Right hindlimb (tissue), 1 donor: ENCODE data around the gene TOR1A.

Source experiments
- DNase-seq: peaks from one replicate; pipeline ENCODE4 v3.0.0-alpha.2; 2018

The TOR1A gene

GRCh38 chr9:129851821-129852220, 27.9 kb upstream of the TOR1A start:
- DNase-seq, result no peak

DNA sequence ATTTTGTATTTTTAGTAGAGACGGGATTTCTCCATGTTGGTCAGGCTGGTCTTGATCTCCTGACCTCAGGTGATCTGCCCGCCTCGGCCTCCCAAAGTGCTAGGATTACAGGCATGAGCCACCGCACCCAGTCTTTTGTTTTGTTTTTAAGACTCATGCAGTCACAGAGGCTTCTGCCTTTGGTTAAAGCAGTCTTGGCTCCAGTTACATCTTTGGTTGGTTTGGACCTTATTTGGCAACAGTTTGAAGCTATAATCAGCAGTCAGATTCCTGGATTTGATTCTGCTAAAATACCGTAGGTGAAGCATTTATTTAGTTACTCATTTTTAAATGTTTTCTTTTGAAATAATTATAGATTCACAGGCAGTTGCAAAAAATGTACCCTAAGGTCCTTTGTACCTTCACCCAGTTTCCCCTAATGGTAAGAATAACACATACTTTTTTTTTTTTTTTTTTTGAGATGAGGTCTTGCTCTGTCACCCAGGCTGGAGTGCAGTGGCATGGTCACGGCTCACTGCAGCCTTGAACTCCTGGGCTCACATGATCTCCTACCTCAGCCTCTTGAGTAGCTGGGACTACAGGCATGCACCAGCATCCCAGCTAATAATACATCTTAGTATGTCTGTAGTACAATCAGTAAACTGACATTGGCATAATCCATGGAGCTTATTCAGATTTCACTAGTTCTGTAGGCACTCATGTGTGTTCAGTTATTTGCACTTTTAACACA, 27.1 kb upstream of the TOR1A start:
- no peak for DNase-seq

DNA sequence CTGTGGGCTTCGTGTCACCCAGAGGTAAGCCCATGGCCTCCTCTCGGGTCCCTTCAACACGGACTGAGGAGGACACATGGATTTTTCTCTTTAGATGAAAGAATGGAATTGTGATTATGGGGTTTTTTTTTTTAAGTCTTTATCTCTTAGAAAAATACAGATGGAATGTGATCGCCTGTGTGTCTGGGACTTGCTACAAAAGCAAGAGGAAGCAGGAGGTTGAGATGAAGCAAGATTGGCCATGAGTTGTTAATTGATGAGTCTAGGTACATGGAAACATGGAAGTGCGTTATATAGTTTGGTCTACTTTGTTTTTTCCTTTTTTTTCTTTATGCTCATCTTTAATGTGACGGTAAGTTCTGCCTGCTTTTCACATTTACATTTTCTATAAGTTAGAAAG, 26.0 kb upstream of the TOR1A start:
- no peak for DNase-seq

GRCh38 chr9:129848712-129849441, 24.9 kb upstream of the TOR1A start:
- DNase-seq, result no peak

DNA sequence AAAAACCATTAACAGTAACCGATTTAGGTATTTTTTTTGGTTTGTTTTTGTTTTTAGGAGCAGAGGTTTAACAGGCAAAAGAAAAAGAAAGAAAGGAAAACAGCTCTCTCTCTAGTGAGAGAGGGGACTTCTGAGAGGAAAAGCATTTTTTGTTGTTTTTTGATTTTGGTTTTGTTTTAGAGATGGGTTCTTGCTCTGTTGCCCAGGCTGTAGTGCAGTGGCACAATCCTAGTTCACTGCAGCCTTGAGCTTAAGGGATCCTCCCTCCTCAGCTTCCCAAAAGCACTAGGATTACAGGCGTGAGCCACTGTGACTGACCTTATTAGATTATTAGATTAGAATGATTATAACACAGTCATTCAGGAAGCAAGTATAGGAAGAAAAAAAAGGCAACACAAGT, 21.4 kb upstream of the TOR1A start:
- DNase-seq, result no peak

- DNase-seq, result no peak
Measured at GRCh38 chr9:129841071-129841470, 17.1 kb upstream of the TOR1A start.

DNA sequence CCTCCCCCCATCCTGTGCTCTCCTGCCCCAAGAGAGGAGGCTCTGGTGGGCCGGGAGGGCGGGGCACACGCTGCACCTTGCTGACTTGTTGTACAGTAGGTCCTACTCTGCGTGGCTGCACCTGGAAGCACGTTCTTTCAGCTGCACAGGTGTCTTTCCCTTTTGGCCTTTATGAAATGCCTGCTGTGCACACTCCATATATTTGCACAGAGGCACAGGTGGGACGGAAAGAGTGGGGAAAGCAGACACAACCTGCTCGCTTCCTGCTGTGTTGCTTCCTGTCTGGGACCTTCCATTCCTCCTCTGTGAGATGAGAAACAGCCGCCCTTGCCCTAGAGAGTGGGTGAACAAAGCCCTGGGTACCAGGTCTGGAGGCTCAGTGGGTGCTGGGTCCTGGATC, 16.1 kb upstream of the TOR1A start:
- DNase-seq, result no peak

- DNase-seq, result no peak
Measured at GRCh38 chr9:129839324-129840023, 15.5 kb upstream of the TOR1A start.

GRCh38 chr9:129838707-129839259, 14.8 kb upstream of the TOR1A start:
- no peak for DNase-seq

GRCh38 chr9:129836311-129837007, 12.5 kb upstream of the TOR1A start:
- no peak for DNase-seq

- DNase-seq, result no peak
Measured at GRCh38 chr9:129835860-129836223, 11.9 kb upstream of the TOR1A start.

GRCh38 chr9:129835128-129835859, 11.4 kb upstream of the TOR1A start, which contains the start of the genes C9orf78 and USP20:
C9orf78 (minus strand) TSS chr9:129835275; CDS start chr9:129835221, 54 bp downstream.
USP20 (plus strand) TSS chr9:129835458; CDS start chr9:129852556, 17,098 bp downstream.
- DNase-seq, result peak; percentile 97

- no peak for DNase-seq
Measured at GRCh38 chr9:129834489-129835127, 10.7 kb upstream of the TOR1A start.

GRCh38 chr9:129832982-129833381, 9.0 kb upstream of the TOR1A start:
- DNase-seq, result no peak

- no peak for DNase-seq
Measured at GRCh38 chr9:129828969-129829368, 5.0 kb upstream of the TOR1A start.

- no peak for DNase-seq
Measured at GRCh38 chr9:129828051-129828450, 4.1 kb upstream of the TOR1A start.

- no peak for DNase-seq
Measured at GRCh38 chr9:129826759-129827158, 2.8 kb upstream of the TOR1A start.

DNA sequence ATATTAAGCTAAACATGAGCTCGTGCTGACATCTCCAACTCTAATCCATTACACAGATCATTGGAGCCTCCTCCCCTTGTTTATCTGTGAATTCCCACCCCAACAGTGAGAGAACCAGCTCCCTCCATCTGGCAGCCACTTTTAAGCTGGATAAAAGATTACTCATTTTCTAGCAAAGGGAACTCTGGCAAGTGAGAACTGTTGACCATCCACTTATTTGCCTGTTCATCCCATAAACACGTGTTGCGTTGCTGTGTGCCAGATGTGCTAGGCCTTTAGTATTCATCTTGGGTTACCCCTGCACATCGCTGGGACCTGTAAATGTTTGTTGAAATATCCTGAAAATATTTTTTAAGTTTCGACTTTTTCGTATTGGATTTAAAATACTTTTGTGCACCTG, 2.4 kb upstream of the TOR1A start:
- no peak for DNase-seq

DNA sequence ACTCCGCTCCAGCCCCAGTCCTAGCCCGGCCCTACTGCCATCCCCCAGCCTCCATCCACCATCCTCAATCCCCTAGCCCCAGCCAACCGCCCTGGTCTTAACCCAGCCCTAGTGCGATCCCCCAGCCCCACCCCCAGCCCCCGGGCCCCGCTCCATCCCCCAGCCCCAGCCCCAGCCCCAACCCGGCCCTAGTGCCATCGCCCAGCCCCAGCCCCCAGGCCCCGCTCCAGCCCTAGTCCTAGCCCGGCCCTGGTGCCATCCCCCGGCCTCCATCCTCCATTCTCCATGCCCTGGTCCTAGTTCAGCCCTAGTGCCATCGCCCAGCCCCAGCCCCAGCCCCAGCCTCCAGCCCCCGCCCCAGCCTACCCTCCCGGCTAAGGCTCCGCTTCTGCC, 398 bp downstream of the TOR1A start:
- DNase-seq, result no peak

GRCh38 chr9:129822898-129823541, 916 bp downstream of the TOR1A start:
- no peak for DNase-seq
